NCI-H1436 treated with DMSO at 0.1 percent for 48 hours (cell line): ENCODE measurements around the gene MAGEL2.

Source experiments
- DNase-seq: peaks from one replicate; lab custom pipeline; 2025; lab: John Stamatoyannopoulos, UW

MAGEL2 gene

GRCh38 chr15:23647421-23648370 is at the start of gene MAGEL2:
Gene MAGEL2, minus strand, starts transcription at chr15:23647867. Its CDS starts 125 bp downstream, at chr15:23647742.
- peak; percentile 44 for DNase-seq

GRCh38 chr15:23695282-23695681 is 47.6 kb upstream of the MAGEL2 start:
- DNase-seq = no peak

GRCh38 chr15:23694592-23694991 is 46.9 kb upstream of the MAGEL2 start:
- DNase-seq = no peak

- DNase-seq = peak; percentile 72
Measured at GRCh38 chr15:23690450-23690852, 42.8 kb upstream of the MAGEL2 start.

- DNase-seq = no peak
Measured at GRCh38 chr15:23690015-23690414, 42.3 kb upstream of the MAGEL2 start.

GRCh38 chr15:23687143-23687470 is 39.4 kb upstream of the MAGEL2 start, which contains the start of gene NDN:
Gene NDN, minus strand, starts transcription at chr15:23687305. Its CDS starts 88 bp downstream, at chr15:23687217.
- DNase-seq = no peak

- no peak for DNase-seq
Measured at GRCh38 chr15:23686466-23687142, 38.9 kb upstream of the MAGEL2 start.

- DNase-seq = no peak
Measured at GRCh38 chr15:23671481-23671880, 23.8 kb upstream of the MAGEL2 start.

GRCh38 chr15:23670970-23671369 is 23.3 kb upstream of the MAGEL2 start:
- DNase-seq = no peak

GRCh38 chr15:23663232-23663631 is 15.6 kb upstream of the MAGEL2 start:
- DNase-seq = no peak

GRCh38 chr15:23648920-23649515 is 1.4 kb upstream of the MAGEL2 start:
- DNase-seq = no peak

- no peak for DNase-seq
Measured at GRCh38 chr15:23647001-23647295, 719 bp downstream of the MAGEL2 start.

GRCh38 chr15:23646165-23647000 is 1.3 kb downstream of the MAGEL2 start:
- DNase-seq = no peak

- no peak for DNase-seq
Measured at GRCh38 chr15:23645371-23646164, 2.1 kb downstream of the MAGEL2 start.

- no peak for DNase-seq
Measured at GRCh38 chr15:23644829-23645228, 2.8 kb downstream of the MAGEL2 start.

GRCh38 chr15:23642413-23643044 is 5.1 kb downstream of the MAGEL2 start:
- DNase-seq = peak; percentile 39

- DNase-seq = no peak
Measured at GRCh38 chr15:23634181-23634580, 13.5 kb downstream of the MAGEL2 start.

GRCh38 chr15:23629234-23629805 is 18.3 kb downstream of the MAGEL2 start:
- DNase-seq = peak; percentile 25

GRCh38 chr15:23628612-23629233 is 18.9 kb downstream of the MAGEL2 start:
- DNase-seq = no peak

- no peak for DNase-seq
Measured at GRCh38 chr15:23616536-23616935, 31.1 kb downstream of the MAGEL2 start.
